Astrocyte (in vitro differentiated cells and primary cell): ENCODE measurements around the gene ITGA3.

Source experiments
- CTCF ChIP-seq: IDR thresholded peaks from 2 replicates; pipeline ENCODE4 v1.5.1; 2011; ENCODE audit warnings: low read depth, mild to moderate bottlenecking, inconsistent platforms, low read length, moderate library complexity; ENCODE audit not compliant: insufficient read depth
- EZH2 ChIP-seq: IDR thresholded peaks from 2 replicates; pipeline ENCODE4 v1.6.1; 2012; ENCODE audit warnings: mild to moderate bottlenecking, low read length, inconsistent platforms; ENCODE audit not compliant: insufficient read depth

GRCh38 chr17:50076221-50076590 lies 20.3 kb downstream of the ITGA3 start:
- TF ChIP-seq CTCF (no peak), EZH2 (no peak)
